HepG2 (cell line): Measurements from ENCODE around the gene FZD4. TPM values are rescaled to one million over a fixed set of nuclear protein-coding genes. Genes with fewer than 3 reads are reported as not detected.

ENCODE experiments used
- ESRRA ChIP-seq: sonication (generic); formaldehyde crosslinking; IDR thresholded peaks from 2 replicates; pipeline ENCODE4 v1.5.1; 2020; ENCODE audit warnings: mild to moderate bottlenecking, low read depth, missing genetic modification reagents
- KDM4B ChIP-seq: sonication (generic); formaldehyde crosslinking; IDR thresholded peaks from 2 replicates; pipeline ENCODE4 v1.4.0; 2020; ENCODE audit warnings: missing genetic modification reagents
- NFATC3 ChIP-seq: sonication (generic); formaldehyde crosslinking; IDR thresholded peaks from 2 replicates; pipeline ENCODE4 v1.5.1; 2020; ENCODE audit warnings: mild to moderate bottlenecking, missing genetic modification reagents
- PCBP2 ChIP-seq: fragments of 200-400 bp; formaldehyde crosslinking; optimal IDR thresholded peaks from 2 replicates; pipeline ENCODE3; 2018; ENCODE audit warnings: low read length, low read depth; ENCODE audit not compliant: poor library complexity, severe bottlenecking
- PITX1 ChIP-seq: sonication (generic); formaldehyde crosslinking; IDR thresholded peaks from 2 replicates; pipeline ENCODE4 v1.5.1; 2020; ENCODE audit warnings: mild to moderate bottlenecking, missing genetic modification reagents
- THYN1 ChIP-seq: sonication (generic); formaldehyde crosslinking; IDR thresholded peaks from 2 replicates; pipeline ENCODE4 v1.8.1; 2023; ENCODE audit warnings: low read depth, mild to moderate bottlenecking, moderate library complexity, missing genetic modification reagents, borderline replicate concordance
- polyA plus RNA-seq, 8 experiments: library from polyadenylated mRNA; depleted of rRNA in 3 of 8; stranded (reverse) in 7 of 8; unstranded in 1 of 8; fragments of >200 nt; fragmentation: Illumina TruSeq in 4 of 8; extraction: Trizol in 4 of 8; gene quantifications; 2 replicates each; pipeline versions ENCODE4 v1.2.1 to v1.2.3, GENCODE V29; 2011 to 2016; ENCODE audit warnings: low read depth in 4 of 8, missing spikeins in 1 of 8, mixed read lengths in 1 of 8; ENCODE audit not compliant: insufficient read depth in 1 of 8
- total RNA-seq, 5 experiments: library from RNA; depleted of rRNA; stranded (reverse); fragments of >200 nt; fragmentation: Illumina TruSeq; extraction: Trizol; gene quantifications; 2 replicates each; pipeline ENCODE4 v1.2.3, GENCODE V29; 2016; ENCODE audit warnings: low read depth in 1 of 5
- TF ChIP-seq, protein P1 (sequence below): sonication (generic); formaldehyde crosslinking; IDR thresholded peaks from 2 replicates; pipeline ENCODE4 v1.5.1; 2020; ENCODE audit warnings: mild to moderate bottlenecking, missing genetic modification reagents
- TF ChIP-seq, protein P2 (sequence below): sonication (generic); formaldehyde crosslinking; IDR thresholded peaks from 2 replicates; pipeline ENCODE4 v1.5.0; 2020; ENCODE audit warnings: mild to moderate bottlenecking, missing genetic modification reagents, borderline replicate concordance
- TF ChIP-seq, protein P3 (sequence below): sonication (generic); formaldehyde crosslinking; IDR thresholded peaks from 2 replicates; pipeline ENCODE4 v1.4.0; 2020; ENCODE audit warnings: missing genetic modification reagents, borderline replicate concordance
- TF ChIP-seq, protein P4 (sequence below): sonication (generic); formaldehyde crosslinking; IDR thresholded peaks from 2 replicates; pipeline ENCODE4 v1.5.1; 2020; ENCODE audit warnings: missing genetic modification reagents, mild to moderate bottlenecking, borderline replicate concordance

FZD4 gene
- total and polyA plus RNA-seq, 2 of the 13 experiments (the other 11 are each of a cell fraction or from before 2014, with no cell fraction given), result 46.5 to 70.4 TPM

DNA sequence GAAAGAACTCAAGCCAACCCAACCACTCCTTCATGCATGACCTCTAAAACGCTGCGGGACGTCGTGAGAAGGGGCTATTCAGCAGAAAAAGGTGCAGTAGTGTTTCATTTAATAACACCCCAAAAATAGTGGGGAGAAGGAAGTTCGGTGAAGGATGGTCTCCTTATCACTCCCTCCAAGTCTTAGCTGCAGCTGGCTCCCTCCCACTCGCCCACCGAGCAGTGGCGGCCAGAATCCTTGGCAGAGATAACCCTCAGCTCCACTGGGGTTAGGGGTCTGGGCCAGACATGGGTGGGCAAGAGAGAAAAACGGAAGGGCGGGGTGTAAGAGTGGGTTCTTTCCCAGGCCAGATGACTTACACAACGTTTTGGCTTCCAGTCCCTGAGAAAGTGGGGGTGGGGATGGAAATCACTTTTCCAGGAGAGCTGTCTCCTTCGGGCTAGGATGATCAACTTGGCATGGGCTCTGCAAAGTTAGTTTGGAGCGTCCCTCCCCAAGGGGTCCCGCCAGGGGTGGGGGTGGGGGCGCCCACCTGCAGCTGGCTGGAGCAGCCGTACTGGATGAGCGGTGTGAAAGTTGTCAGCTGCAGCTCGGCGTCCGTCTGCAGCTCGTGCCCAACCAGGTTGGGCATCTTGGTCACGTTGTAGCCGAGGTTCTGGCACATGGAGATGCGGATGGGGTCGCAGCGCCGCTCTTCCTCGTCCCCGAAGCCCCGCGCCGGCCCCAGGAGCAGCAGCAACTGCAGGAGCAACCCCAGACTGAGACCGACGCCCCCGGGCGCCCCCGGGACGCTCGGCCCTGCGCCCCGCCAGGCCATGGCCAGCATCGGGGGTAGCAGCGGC is 705 bp downstream of the FZD4 start (continued):
- TF ChIP-seq, protein P1, sequence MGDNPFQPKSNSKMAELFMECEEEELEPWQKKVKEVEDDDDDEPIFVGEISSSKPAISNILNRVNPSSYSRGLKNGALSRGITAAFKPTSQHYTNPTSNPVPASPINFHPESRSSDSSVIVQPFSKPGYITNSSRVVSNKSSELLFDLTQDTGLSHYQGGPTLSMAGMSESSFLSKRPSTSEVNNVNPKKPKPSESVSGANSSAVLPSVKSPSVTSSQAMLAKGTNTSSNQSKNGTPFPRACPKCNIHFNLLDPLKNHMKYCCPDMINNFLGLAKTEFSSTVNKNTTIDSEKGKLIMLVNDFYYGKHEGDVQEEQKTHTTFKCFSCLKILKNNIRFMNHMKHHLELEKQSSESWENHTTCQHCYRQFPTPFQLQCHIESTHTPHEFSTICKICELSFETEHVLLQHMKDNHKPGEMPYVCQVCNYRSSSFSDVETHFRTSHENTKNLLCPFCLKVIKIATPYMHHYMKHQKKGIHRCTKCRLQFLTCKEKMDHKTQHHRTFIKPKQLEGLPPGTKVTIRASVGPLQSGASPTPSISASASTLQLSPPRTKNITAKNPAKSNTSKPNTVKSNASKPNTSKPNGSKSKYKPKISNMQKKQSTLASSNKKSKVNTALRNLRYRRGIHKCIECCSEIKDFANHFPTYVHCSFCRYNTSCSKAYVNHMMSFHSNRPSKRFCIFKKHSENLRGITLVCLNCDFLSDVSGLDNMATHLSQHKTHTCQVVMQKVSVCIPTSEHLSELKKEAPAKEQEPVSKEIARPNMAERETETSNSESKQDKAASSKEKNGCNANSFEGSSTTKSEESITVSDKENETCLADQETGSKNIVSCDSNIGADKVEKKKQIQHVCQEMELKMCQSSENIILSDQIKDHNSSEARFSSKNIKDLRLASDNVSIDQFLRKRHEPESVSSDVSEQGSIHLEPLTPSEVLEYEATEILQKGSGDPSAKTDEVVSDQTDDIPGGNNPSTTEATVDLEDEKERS (CRISPR knock-in tag), result 0 out of 2 replicates have a peak, but pooled peaks have one; percentile 27
- TF ChIP-seq PCBP2 (no peak), NFATC3 (CRISPR knock-in tag) (no peak), KDM4B (CRISPR knock-in tag) (no peak), PITX1 (CRISPR knock-in tag) (no peak), THYN1 (CRISPR knock-in tag) (no peak), ESRRA (no peak)
- TF ChIP-seq, protein P2, sequence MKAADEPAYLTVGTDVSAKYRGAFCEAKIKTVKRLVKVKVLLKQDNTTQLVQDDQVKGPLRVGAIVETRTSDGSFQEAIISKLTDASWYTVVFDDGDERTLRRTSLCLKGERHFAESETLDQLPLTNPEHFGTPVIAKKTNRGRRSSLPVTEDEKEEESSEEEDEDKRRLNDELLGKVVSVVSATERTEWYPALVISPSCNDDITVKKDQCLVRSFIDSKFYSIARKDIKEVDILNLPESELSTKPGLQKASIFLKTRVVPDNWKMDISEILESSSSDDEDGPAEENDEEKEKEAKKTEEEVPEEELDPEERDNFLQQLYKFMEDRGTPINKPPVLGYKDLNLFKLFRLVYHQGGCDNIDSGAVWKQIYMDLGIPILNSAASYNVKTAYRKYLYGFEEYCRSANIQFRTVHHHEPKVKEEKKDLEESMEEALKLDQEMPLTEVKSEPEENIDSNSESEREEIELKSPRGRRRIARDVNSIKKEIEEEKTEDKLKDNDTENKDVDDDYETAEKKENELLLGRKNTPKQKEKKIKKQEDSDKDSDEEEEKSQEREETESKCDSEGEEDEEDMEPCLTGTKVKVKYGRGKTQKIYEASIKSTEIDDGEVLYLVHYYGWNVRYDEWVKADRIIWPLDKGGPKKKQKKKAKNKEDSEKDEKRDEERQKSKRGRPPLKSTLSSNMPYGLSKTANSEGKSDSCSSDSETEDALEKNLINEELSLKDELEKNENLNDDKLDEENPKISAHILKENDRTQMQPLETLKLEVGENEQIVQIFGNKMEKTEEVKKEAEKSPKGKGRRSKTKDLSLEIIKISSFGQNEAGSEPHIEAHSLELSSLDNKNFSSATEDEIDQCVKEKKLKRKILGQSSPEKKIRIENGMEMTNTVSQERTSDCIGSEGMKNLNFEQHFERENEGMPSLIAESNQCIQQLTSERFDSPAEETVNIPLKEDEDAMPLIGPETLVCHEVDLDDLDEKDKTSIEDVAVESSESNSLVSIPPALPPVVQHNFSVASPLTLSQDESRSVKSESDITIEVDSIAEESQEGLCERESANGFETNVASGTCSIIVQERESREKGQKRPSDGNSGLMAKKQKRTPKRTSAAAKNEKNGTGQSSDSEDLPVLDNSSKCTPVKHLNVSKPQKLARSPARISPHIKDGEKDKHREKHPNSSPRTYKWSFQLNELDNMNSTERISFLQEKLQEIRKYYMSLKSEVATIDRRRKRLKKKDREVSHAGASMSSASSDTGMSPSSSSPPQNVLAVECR (CRISPR knock-in tag), result peak; percentile 53
- TF ChIP-seq, protein P3, sequence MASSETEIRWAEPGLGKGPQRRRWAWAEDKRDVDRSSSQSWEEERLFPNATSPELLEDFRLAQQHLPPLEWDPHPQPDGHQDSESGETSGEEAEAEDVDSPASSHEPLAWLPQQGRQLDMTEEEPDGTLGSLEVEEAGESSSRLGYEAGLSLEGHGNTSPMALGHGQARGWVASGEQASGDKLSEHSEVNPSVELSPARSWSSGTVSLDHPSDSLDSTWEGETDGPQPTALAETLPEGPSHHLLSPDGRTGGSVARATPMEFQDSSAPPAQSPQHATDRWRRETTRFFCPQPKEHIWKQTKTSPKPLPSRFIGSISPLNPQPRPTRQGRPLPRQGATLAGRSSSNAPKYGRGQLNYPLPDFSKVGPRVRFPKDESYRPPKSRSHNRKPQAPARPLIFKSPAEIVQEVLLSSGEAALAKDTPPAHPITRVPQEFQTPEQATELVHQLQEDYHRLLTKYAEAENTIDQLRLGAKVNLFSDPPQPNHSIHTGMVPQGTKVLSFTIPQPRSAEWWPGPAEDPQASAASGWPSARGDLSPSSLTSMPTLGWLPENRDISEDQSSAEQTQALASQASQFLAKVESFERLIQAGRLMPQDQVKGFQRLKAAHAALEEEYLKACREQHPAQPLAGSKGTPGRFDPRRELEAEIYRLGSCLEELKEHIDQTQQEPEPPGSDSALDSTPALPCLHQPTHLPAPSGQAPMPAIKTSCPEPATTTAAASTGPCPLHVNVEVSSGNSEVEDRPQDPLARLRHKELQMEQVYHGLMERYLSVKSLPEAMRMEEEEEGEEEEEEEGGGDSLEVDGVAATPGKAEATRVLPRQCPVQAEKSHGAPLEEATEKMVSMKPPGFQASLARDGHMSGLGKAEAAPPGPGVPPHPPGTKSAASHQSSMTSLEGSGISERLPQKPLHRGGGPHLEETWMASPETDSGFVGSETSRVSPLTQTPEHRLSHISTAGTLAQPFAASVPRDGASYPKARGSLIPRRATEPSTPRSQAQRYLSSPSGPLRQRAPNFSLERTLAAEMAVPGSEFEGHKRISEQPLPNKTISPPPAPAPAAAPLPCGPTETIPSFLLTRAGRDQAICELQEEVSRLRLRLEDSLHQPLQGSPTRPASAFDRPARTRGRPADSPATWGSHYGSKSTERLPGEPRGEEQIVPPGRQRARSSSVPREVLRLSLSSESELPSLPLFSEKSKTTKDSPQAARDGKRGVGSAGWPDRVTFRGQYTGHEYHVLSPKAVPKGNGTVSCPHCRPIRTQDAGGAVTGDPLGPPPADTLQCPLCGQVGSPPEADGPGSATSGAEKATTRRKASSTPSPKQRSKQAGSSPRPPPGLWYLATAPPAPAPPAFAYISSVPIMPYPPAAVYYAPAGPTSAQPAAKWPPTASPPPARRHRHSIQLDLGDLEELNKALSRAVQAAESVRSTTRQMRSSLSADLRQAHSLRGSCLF, result no peak
- TF ChIP-seq, protein P4, sequence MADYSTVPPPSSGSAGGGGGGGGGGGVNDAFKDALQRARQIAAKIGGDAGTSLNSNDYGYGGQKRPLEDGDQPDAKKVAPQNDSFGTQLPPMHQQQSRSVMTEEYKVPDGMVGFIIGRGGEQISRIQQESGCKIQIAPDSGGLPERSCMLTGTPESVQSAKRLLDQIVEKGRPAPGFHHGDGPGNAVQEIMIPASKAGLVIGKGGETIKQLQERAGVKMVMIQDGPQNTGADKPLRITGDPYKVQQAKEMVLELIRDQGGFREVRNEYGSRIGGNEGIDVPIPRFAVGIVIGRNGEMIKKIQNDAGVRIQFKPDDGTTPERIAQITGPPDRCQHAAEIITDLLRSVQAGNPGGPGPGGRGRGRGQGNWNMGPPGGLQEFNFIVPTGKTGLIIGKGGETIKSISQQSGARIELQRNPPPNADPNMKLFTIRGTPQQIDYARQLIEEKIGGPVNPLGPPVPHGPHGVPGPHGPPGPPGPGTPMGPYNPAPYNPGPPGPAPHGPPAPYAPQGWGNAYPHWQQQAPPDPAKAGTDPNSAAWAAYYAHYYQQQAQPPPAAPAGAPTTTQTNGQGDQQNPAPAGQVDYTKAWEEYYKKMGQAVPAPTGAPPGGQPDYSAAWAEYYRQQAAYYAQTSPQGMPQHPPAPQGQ (CRISPR knock-in tag), result no peak
